Small intestine (tissue), 7 donors: ENCODE results near the gene PRUNE2. TPM values are rescaled to one million over a fixed set of nuclear protein-coding genes. Genes with fewer than 3 reads are reported as not detected.

ENCODE experiments used
- DNase-seq, 2 donors: peaks; one replicate each; pipeline versions ENCODE4 v3.0.0 to v3.0.0-alpha.2; 2013
- FAIRE-seq: peaks from 2 replicates; lab custom pipeline; 2012; peaks lifted over from hg19 to GRCh38; lab: Jason Lieb, UNC
- H3K27ac ChIP-seq, 3 donors: one replicate each; pipeline ENCODE4 v1.5.1; 2013; ENCODE audit warnings: low read length in 2 of 3, mild to moderate bottlenecking in 2 of 3, control low read depth in 1 of 3, inconsistent platforms in 1 of 3, low read depth in 1 of 3, moderate library complexity in 1 of 3
- H3K27me3 ChIP-seq, 3 donors: one replicate each; pipeline ENCODE4 v1.6.1; 2013; ENCODE audit warnings: low read length in 3 of 3, inconsistent platforms in 1 of 3; ENCODE audit not compliant: control insufficient read depth in 3 of 3, insufficient read depth in 3 of 3
- H3K36me3 ChIP-seq, 3 donors: one replicate each; pipeline ENCODE4 v1.6.1; 2013; ENCODE audit warnings: low read length in 3 of 3, inconsistent platforms in 1 of 3, low read depth in 1 of 3, mild to moderate bottlenecking in 1 of 3, moderate library complexity in 1 of 3; ENCODE audit not compliant: control insufficient read depth in 3 of 3, insufficient read depth in 2 of 3
- H3K4me1 ChIP-seq, 3 donors: one replicate each; pipeline ENCODE4 v1.6.1; 2013; ENCODE audit warnings: low read length in 2 of 3, inconsistent platforms in 1 of 3, low read depth in 1 of 3, mild to moderate bottlenecking in 1 of 3, moderate library complexity in 1 of 3; ENCODE audit not compliant: control insufficient read depth in 3 of 3, insufficient read depth in 2 of 3
- H3K4me3 ChIP-seq, 3 donors: one replicate each; pipeline ENCODE4 v1.5.1; 2013; ENCODE audit warnings: low read length in 3 of 3, control low read depth in 1 of 3, inconsistent platforms in 1 of 3, low read depth in 1 of 3, mild to moderate bottlenecking in 1 of 3, moderate library complexity in 1 of 3
- H3K9me3 ChIP-seq, 2 donors: one replicate each; pipeline ENCODE4 v1.6.1; 2013; ENCODE audit warnings: low read depth in 1 of 2, low read length in 1 of 2; ENCODE audit not compliant: control insufficient read depth in 2 of 2, insufficient read depth in 1 of 2
- WGBS, 3 donors: extraction: QIAGEN DNeasy Blood & Tissue Kit; methylation state at CpG; one replicate each; pipeline ENCODE4 v1.1.7; 2013; 5-methylcytosine and 5-hydroxymethylcytosine counted together
- polyA plus RNA-seq, 4 donors: library from polyadenylated mRNA; stranded (reverse) in 3 of 4; unstranded in 1 of 4; fragments of 200-250 nt in 3 of 4; fragments of 120-200 nt in 1 of 4; gene quantifications; one replicate each; pipeline versions ENCODE4 v1.2.1 to v1.2.3, GENCODE V29; 2013
- donor health status: healthy with polysubstance abuse.
- donor health status: control.
- donor health status: control.
- donor health status: Bipolar disorder and iron deficiency.
- donor health status: healthy.

PRUNE2 gene
- polyA plus RNA-seq, 4 donors = 1.1 to 62.1 (median 7.5) TPM

DNA sequence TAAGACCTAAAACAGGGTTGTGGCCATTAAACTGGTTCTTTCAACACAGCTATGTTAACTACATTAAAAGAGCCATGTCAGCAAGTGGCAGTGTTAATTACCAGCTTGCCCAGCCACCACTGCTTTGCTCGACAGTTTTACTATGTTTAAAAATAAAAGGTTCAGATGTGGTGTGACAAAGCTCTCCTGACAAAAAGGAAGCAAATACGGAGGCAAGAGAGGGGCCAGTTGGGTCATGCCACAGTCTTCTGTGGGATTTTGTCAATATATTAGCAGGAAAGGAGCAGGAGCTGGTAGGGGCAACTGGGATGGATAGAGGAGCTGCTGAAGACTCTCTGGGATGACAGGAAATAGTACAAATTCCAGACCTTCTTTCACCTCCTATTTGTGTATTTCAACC lies 255.2 kb downstream of the PRUNE2 start:
- WGBS, 3 donors = 13 to 25% (median 21%) methylated on average over 2 of the region's 2 CpGs
- DNase-seq (peak; percentile 32 to 53), FAIRE-seq (no peak)
- peaks cover 0 to 13% (median 1%) of the 10 kb centered on the region in 3 donors for H3K36me3 ChIP-seq
- H3K27me3 ChIP-seq = no peaks in the 10 kb centered on the region
- no peaks in the 10 kb centered on the region for H3K9me3 ChIP-seq
- no peak overlapping the region for H3K4me3 ChIP-seq
- H3K4me1 ChIP-seq = peaks cover 3 to 21% (median 11%) of the 10 kb centered on the region in 3 donors
- peak overlapping the region; percentile 18 to 77 (median 74) for H3K27ac ChIP-seq

DNA sequence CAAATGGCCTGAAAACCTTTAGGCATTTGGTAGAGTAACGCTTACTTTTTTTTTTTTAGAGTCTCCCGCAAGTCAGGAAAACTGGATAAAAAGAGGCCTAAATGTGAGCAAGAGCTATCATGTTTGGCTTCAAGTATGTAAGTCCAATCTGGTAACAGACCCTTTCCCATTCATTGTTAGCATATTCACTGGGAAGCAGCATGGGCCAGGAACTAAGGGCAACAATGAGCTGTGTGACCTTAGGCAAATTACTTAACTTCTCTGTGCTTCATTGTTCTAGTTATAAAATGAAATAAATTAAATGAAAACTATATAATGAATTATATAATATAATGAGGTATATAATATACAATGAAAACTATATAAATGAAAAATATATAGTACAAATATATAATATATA lies 256.0 kb downstream of the PRUNE2 start:
- FAIRE-seq (peak; percentile 96), DNase-seq (no peak)
- WGBS, 3 donors = 98 to 100% (median 100%) methylated on average over 2 of the region's 2 CpGs
- no peaks in the 10 kb centered on the region for H3K9me3 ChIP-seq
- H3K36me3 ChIP-seq = peaks cover 0 to 13% (median 1%) of the 10 kb centered on the region in 3 donors
- H3K4me1 ChIP-seq = peaks cover 3 to 26% (median 16%) of the 10 kb centered on the region in 3 donors
- H3K27ac ChIP-seq = no peak overlapping the region
- H3K4me3 ChIP-seq = no peak overlapping the region
- H3K27me3 ChIP-seq = no peaks in the 10 kb centered on the region

DNA sequence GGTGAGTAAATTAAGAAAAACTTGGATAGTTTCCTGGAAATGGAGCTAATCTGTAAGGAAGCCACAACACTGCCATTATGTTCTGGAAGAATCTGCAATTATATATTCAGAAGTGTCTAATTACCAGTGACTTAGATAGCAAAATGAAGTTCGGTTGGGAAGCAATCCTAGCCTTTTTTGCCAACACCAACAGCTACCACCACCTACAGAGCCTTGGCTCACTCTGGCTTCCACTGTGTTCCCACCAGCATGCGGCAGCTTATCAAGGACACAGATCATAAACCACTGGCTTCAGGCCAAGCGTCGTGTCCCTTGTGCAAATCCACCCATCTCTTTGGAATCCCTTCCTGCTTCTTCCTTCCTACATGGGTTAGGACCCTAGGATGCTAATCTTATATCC lies 259.7 kb downstream of the PRUNE2 start:
- H3K4me3 ChIP-seq = no peak overlapping the region
- H3K27ac ChIP-seq = no peak overlapping the region
- no peaks in the 10 kb centered on the region for H3K27me3 ChIP-seq
- FAIRE-seq (no peak), DNase-seq (peak; percentile 56 to 69)
- H3K9me3 ChIP-seq = no peaks in the 10 kb centered on the region
- peaks cover 2 to 23% (median 11%) of the 10 kb centered on the region in 3 donors for H3K4me1 ChIP-seq
- 14 to 53% (median 29%) methylated on average over 4 of the region's 4 CpGs for WGBS, 3 donors
- peaks cover 0 to 30% (median 0%) of the 10 kb centered on the region in 3 donors for H3K36me3 ChIP-seq

DNA sequence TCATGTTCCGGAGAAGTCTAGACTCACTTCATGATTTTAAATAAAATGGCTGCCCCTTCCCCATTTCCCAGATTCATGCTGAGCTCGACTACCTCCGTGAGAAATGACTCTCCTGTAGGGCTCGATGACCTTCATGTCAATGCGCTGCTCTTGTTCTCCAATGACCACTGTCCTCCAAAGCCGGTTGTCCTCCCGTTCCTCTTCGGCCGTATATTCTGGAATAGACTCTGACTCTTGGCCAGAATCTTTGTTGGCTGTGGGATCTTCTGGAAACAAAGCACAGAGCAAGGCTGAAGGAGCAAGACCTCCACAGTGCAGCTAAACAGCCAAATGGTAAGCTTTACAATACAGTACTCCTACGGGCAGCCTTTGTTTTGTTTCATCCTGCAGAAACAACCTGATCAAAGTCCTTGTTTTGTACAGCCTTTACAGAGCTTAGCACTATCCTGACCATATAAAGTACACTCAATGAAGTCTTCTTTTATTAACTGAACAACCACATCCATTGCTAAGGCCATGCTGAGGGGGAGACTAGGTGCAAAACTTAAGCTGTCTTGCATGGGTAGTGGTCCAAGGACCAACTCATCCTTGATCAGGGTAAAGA lies 261.2 kb downstream of the PRUNE2 start:
- H3K4me3 ChIP-seq = no peak overlapping the region
- H3K9me3 ChIP-seq = no peaks in the 10 kb centered on the region
- H3K4me1 ChIP-seq = peaks cover 0 to 14% (median 5%) of the 10 kb centered on the region in 3 donors
- FAIRE-seq (no peak), DNase-seq (no peak)
- 79 to 92% (median 88%) methylated on average over 10 of the region's 10 CpGs for WGBS, 3 donors
- peaks cover 0 to 30% (median 0%) of the 10 kb centered on the region in 3 donors for H3K36me3 ChIP-seq
- H3K27ac ChIP-seq = no peak overlapping the region
- H3K27me3 ChIP-seq = no peaks in the 10 kb centered on the region

DNA sequence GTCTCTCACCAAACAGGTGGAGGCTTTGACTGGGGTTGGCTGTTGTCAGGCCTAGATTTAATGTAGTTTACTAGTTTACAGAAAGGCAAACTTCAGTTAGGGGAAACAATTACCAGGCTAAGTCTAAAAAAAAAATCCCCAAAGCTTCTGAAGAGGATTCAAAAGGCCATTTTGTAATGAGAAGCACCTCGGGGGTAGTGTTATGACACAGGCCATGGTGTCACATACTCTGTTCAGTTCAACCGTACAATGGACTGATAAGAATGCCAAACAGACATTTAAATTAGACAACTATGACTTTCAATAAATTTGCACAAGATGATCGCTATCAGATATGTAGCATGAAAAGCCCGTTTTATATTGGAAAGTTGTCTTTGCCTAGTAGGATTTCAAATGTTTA lies 261.7 kb downstream of the PRUNE2 start:
- DNase-seq = no peak
- 80 to 93% (median 93%) methylated on average over 4 of the region's 4 CpGs for WGBS, 3 donors
- Histone ChIP-seq H3K36me3 (peaks cover 0 to 28% (median 0%) of the 10 kb centered on the region in 3 donors), H3K27me3 (no peaks in the 10 kb centered on the region), H3K4me3 (no peak overlapping the region), H3K27ac (peak overlapping the region in 1 of 3 donors; percentile 25), H3K9me3 (no peaks in the 10 kb centered on the region), H3K4me1 (peaks cover 0 to 14% (median 5%) of the 10 kb centered on the region in 3 donors)
- no peak for FAIRE-seq

DNA sequence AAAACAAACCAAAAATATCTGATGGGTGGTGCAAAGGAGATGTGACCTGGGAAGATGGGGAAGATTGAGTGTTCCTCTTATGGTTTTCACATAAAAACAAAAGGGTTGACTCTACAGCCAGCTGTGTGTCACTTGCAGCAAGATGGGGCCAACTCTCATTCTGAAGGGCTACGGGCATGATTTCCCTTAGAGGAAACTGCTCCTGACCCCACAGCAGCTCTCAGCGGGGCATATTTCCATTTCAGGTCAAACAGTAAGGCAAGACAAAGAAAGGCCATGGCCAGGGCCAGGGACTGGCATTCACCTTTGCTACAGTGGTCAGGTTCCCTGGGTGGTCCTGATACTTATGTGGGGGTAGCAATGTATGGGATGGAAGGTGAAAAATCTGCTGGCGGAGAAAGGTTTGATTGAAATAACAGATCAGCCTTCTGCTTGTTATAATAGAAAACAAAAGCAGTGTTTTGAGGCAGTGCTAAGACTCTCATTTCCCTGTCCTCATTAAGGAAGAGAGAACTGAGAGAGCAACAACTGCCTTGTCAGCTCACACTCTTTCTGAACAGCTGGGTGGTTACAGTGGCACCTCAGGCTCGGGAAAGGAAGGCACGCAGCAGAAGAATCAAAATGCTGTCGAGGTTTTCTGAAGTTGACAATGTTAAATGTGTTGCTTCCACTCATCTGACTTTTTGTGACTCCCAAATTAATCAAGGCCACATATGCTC lies 262.4 kb downstream of the PRUNE2 start:
- no peaks in the 10 kb centered on the region for H3K9me3 ChIP-seq
- no peaks in the 10 kb centered on the region for H3K27me3 ChIP-seq
- H3K27ac ChIP-seq = peak overlapping the region in 1 of 3 donors; percentile 66
- H3K4me3 ChIP-seq = no peak overlapping the region
- peaks cover 0 to 28% (median 0%) of the 10 kb centered on the region in 3 donors for H3K36me3 ChIP-seq
- H3K4me1 ChIP-seq = peaks cover 0 to 14% (median 5%) of the 10 kb centered on the region in 3 donors
- 69 to 84% (median 78%) methylated on average over 6 of the region's 6 CpGs for WGBS, 3 donors
- FAIRE-seq (no peak), DNase-seq (no peak)

DNA sequence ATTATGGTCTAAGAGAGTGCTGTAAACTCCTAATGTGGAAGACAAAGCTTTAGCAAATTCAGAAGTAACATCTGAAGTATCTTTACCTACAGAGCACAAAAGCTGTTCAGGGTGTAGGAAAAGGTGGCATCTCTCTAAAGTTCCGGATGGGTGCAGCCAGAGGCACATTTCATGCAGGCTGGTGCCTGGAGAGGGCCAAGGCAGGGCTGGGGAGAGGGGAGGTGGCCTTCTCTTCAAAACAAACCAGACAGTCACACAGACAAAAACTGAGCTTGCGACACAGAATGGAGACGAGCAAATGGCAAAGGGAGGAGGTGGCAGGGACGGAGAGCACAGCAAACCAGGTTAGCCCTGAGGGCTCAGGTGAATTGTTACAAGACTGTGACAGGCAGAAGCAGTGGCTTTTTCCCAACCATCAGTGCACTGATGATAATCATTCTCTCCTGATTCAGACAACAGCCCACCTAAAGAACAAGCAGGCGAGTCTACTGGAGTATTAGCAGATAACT lies 263.2 kb downstream of the PRUNE2 start:
- FAIRE-seq = no peak
- no peak overlapping the region for H3K27ac ChIP-seq

DNA sequence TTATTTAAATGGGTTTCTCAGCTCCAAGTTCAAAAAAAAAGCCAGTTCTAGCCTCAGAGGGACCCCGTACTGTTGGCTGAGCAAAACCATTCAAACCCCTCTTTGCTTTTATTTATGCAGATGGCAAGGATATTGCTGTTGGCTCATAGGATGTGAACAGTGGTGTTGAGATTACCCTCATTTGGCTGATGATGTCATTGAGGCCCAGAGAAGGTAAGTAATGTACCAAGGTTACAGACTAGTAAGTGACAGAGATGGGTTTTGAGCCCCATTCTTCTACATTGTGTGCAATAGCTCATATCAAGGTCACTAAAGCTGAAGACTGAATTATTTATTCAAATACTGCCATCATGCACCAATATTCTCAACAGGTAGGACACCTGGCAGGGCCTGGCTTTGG lies 263.8 kb downstream of the PRUNE2 start:
- no peak overlapping the region for H3K4me3 ChIP-seq
- no peaks in the 10 kb centered on the region for H3K9me3 ChIP-seq
- DNase-seq (no peak), FAIRE-seq (no peak)
- 87 to 100% (median 91%) methylated on average over 1 of the region's 1 CpG for WGBS, 3 donors
- no peak overlapping the region for H3K27ac ChIP-seq
- H3K4me1 ChIP-seq = peaks cover 0 to 17% (median 8%) of the 10 kb centered on the region in 3 donors
- peaks cover 0 to 24% (median 0%) of the 10 kb centered on the region in 3 donors for H3K36me3 ChIP-seq
- no peaks in the 10 kb centered on the region for H3K27me3 ChIP-seq

More for the DNA sequence above, 263.2 kb downstream of the PRUNE2 start:
- Histone ChIP-seq H3K9me3 (no peaks in the 10 kb centered on the region), H3K36me3 (peaks cover 0 to 28% (median 0%) of the 10 kb centered on the region in 3 donors), H3K4me3 (no peak overlapping the region), H3K4me1 (peaks cover 0 to 17% (median 8%) of the 10 kb centered on the region in 3 donors), H3K27me3 (no peaks in the 10 kb centered on the region)
- no peak for DNase-seq
- 87 to 92% (median 88%) methylated on average over 5 of the region's 5 CpGs for WGBS, 3 donors
